Muscle of back (tissue), 13 donors: ENCODE measurements around the gene C3AR1. TPM values are rescaled to one million over a fixed set of nuclear protein-coding genes. Genes with fewer than 3 reads are reported as not detected.
"Not testable (repeated sequence)": the region's sequence is repeated elsewhere in the genome, so short reads cannot be mapped to it uniquely, and the experiment has no call there.

ENCODE experiments used
- DNase-seq, 3 donors: peaks; one replicate each; pipeline versions ENCODE4 v3.0.0 to v3.0.0-alpha.2; 2013
- long read RNA-seq, 9 donors: transcript quantifications; one replicate each; lab custom pipeline, GENCODE V29; 2026
- polyA plus RNA-seq, 10 donors: library from polyadenylated mRNA; unstranded; fragments of 120-200 nt; gene quantifications; one replicate each; pipeline ENCODE4 v1.2.1, GENCODE V29; 2013; ENCODE audit not compliant: insufficient read length in 10 of 10

C3AR1 gene
- 1 to 10 TPM; 3.6 to 6.6 (median 5.5) TPM for polyA plus RNA-seq
- long read RNA-seq, donor 1, partial matches to known transcripts: 0 of 2 reads
- long read RNA-seq, donor 1, other reads (novel, unspliced or antisense): 0 of 2 reads
- long read RNA-seq, donor 2, partial matches to known transcripts: 0 of 1 reads
- long read RNA-seq, donor 2, other reads (novel, unspliced or antisense): 0 of 1 reads
- long read RNA-seq, donor 3: 0 reads
- long read RNA-seq, donor 4: 0 reads
- long read RNA-seq, donor 5, transcript C3AR1-201 (2 exons, 2,088 nt): major isoform, 7 of 7 reads
- long read RNA-seq, donor 5, partial matches to known transcripts: 0 of 7 reads
- long read RNA-seq, donor 5, other reads (novel, unspliced or antisense): 0 of 7 reads
- long read RNA-seq, donor 6, partial matches to known transcripts: 0 of 2 reads
- long read RNA-seq, donor 6, other reads (novel, unspliced or antisense): 0 of 2 reads
- long read RNA-seq, donor 7, partial matches to known transcripts: 0 of 2 reads
- long read RNA-seq, donor 7, other reads (novel, unspliced or antisense): 0 of 2 reads
- long read RNA-seq, donor 8, partial matches to known transcripts: 0 of 2 reads
- long read RNA-seq, donor 8, other reads (novel, unspliced or antisense): 0 of 2 reads
- long read RNA-seq, donor 9: 0 reads

DNA sequence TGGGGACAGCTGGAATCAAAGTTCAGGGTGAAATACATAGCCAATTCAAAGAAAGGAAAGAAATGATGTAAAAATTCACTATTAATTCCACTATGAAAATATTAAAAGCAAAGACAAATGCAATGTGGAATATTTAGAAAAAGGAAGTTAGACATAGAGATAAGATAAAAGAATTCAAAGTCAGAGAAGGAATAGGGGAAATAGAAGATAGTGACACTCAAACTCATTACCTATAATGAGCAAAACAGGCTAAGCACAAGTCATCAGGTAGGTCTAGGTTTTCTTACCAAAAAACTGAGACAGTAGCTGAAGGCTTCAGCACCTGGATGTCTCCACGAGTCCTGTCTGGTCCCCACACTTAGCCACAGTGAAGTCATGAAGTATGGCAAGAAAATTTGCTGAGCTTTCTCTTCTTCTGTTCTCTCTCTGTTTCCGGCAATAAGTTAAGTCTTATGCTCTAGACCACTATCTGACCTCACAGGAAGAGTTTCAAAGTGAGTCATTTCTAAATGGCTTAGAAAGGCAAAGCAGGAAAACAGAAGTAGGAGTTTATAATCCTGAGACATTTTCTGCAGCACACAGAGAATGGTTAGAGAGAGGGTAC, at the start of gene C3AR1:
Gene C3AR1 (minus strand): TSS at position 369 of the 604 bp plus-strand sequence. CDS start 6,174 bp downstream, outside the sequence.
- peak in 2 of 3 donors; percentile 32 to 41 for DNase-seq

DNA sequence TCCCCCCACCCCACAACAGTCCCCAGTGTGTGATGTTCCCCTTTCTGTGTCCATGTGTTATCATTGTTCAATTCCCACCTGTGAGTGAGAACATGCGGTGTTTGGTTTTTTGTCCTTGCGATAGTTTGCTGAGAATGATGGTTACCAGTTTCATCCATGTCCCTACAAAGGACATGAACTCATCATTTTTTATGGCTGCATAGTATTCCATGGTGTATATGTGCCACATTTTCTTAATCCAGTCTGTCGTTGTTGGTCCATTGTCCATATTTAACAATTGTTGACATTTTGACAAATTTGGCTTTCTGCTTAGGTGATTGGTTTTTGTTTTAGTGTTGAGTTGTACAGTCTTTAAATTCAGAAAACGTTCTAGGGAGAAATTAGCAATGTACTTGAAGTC, 47.0 kb upstream of the C3AR1 start:
- DNase-seq: not testable (repeated sequence)

DNA sequence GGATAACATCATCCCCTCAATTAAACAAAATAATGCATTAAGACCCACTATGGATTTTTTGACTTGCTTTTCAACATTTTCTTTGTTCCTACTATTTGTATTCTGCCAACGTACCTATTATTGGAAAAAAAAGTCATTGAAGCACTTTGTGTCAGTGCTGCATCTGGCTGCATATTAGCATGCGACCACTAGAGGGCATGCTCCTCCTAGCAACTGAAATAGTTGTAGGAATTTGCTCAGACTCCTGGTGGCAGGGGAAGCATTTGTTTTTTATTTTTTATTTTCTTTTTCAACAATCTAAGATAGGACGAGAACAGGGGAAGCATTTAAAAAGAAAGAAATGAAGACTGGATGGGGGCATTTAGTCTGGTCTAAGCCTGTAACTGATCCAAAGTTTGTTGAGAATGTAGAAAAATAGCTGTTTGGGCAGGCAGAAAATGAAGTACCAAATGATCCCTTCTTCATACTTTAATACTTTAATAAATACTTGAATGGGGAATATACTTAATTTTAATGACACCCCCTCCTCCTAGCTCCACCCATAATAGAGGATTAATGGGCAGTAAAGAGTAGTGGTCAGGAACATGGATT, 42.7 kb upstream of the C3AR1 start:
- peak; percentile 61 to 85 (median 82) for DNase-seq

DNA sequence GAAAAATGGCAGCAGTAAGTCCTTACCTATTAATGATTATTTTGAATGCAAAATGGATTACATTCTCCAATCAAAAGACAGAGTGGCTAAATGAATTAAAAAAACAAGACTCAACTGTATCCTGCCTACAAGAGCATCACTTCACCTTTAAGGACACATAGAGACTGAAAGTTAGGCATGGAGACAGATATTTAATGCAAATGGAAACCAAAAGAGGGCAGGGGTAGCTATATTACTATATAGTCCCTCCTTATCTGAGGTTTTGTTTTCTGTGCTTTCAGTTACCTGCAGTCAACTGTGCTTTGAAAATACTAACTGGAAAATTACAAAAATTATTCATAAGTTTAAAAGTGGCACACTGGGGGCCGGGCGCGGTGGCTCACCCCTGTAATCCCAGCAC, 33.1 kb upstream of the C3AR1 start:
- no peak for DNase-seq

DNA sequence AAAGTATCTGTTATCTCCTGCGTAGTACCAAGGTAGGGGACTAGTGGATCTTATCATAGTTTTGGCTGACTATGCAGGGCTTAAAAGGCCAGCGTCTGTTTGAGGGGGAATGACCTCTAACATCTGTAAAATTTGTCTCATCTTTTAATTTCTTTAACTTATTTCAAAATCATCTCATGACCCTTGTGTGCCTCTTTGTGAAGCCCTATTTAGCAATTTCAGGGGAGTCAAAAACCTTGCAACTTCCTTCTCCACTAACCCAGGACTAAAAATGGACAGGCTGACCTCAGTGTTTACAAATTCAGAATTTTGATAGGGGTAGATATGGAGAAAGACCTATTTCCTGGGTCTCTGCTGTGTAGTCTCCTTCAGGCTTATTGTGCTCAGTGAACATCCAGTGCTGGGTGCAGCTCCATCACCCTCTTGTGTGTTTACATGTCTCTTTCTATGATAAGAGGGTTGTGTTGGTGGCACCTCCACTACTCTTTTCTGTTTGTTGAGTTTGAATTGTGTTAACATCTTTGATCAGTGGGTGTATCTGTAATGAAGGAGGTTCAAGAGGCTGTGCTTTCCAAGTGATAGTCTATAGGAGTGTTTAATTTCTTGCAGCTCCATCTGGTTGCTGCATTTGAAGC, 30.2 kb upstream of the C3AR1 start:
- no peak for DNase-seq

DNA sequence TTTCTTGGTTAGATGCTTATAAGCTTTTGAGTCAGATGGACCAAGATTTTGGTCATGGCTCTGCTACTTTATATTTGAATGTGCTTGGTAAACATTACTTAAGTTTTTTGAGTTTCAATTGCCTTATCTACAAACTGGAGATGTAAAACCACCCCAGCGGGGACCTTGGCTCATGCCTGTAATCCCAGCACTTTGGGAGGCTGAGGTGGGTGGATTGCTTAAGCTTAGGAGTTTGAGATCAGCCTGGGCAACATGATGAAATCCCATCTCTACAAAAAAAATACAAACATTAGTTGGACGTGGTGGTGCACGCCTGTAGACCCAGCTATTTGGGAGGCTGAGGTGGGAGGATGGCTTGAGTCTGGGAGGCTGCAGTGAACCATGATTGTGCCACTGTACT, 27.1 kb upstream of the C3AR1 start:
- DNase-seq: no peak

DNA sequence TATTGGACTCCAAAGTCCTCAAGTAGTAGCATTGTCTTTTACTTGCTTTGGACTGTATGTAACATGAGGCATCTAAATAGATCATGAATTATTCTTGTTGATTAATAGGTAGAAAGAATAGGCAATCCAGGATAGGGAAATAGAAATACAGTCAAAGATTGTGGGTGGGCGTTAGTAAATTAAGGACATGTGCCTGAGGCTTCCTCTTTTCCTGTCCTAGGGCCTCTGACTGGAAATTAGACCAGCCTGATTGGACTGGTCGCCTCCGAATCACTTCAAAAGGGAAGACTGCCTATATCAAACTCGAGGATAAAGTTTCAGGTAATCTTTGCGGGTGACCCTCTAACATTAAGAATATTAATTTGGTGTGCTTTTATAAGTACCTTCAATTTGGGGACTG, 23.6 kb upstream of the C3AR1 start:
- DNase-seq: no peak

DNA sequence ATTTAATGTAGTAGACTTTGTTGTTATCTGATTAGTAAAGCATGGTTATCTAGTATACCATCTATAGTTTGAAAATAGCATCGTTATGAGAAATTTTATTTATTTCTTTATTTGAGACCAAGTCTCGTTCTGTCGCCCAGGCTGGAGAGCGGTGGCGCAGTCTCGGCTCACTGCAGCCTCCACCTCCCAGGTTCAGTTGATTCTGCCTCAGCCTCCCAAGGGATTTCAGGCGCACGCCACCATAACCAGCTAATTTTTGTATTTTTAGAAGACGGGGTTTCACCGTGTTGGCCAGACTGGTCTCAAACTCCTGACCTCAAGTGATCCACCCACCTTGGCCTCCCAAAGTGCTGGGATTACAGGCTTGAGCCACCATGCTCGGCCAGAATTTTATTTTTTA, 23.1 kb upstream of the C3AR1 start:
- not testable (repeated sequence) for DNase-seq

DNA sequence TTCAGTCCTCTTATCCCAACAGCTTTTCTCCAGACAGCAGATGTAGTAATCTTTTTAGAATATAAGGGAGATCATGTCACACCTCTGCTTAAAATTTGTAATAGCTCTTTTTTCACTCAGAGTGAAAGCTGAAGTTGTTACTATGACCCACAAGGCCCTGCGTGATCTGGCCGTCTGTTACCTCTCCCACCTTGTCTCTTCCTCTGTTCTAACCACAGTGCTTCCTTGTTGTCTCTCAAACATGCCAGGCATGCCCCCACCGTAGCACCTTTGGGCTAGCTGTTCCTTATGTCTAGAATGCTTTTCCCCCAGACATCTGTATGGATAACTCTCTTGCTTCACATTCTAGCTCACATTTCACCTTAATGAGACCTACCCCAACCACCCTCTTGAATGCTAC, 22.4 kb upstream of the C3AR1 start:
- no peak for DNase-seq

DNA sequence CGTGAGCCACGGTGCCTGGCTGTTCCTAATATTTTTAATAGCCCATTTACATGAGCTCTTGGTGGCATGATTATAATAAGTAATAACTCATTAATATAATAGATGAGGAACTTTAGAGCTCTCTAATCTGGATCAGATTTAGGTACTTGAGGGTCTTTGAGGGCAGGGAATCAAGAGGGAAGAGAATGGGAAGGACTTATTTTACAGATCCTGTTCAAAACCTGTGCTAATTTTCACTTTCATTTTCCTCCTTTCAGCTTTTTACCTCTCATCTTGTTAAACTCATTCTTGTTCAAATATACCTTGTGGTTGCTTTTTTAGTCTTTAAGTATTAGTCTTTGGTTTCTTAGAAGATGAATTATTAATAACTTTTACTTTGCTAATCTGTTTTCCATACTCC, 21.5 kb upstream of the C3AR1 start:
- no peak for DNase-seq

DNA sequence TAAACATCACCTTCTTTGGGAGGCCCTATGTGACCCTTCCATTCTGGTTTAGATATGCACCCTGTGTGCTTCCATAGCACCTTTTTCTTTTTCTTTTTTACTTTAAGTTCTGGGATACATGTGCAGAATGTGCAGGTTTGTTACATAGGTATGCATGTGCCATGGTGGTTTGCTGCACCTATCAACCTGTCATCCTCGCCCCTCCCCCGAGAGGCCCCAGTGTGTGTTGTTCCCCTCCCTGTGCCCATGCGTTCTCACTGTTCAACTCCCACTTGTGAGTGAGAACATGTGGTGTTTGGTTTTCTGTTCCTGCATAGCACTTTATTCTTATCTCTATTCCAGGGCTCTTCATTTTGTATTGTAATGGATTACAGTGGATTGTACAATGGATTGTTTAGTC, 18.2 kb upstream of the C3AR1 start:
- not testable (repeated sequence) for DNase-seq

DNA sequence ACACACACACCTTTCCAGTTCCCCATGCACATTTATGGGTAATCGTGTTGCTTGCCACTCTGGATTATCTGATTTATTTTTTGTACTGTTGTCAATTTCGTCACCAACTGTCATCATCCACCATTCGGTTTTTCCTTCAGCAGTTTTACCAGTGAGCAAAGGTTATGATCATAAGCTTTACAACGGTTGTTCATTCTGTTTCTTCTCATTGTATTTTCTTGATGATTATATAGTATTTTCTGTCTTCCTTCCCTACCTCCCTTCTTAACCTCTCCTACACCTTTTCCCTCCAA, 16.6 kb upstream of the C3AR1 start:
- DNase-seq: no peak

DNA sequence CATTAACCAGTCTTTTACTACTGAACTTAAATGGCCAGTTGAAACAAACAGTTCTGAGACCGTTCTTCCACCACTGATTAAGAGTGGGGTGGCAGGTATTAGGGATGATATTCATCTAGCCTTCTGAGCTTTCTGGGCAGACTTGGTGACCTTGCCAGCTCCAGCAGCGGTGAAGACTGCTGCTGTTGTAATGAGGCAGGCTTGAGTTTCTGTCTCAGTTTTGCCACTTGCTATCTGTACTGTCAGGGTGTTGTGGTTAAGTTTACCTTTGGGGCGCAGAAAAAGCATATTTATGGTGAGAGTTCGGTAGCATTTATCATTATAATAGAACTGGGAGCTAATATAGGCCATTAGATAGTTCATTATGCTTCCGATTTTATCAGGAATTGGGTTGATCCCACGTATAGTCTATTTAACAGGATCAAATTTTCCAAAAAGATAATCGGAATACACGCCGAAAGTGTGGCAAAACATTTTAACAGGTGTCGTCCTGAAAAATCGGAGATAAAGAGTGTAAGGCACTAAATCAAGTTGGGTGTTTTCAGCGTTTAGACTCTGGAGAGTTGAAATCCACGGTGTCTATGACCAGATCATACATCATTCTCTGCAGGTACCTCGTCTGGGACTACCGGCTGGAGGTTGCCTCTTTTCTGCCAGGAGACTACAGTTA, 15.2 kb upstream of the C3AR1 start:
- peak in 2 of 3 donors; percentile 3 to 52 for DNase-seq

DNA sequence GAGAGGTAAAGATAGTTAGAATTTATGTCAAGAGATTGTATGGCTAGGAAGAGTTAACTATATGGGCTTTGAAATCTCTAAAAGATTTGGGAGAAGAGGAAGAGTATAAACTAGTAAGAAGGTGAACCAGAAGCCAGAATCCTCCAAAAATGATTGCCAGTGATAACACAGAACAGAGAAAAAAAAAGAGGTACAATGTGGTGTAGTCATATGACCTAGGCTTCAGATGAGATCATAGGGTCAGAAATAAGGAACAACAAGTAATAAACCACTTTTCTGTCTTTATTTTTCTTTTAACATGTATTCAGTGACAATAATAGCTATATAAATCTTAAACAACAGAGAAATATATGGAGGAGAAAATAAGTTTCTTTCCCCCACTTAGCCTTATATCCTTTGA, 14.0 kb upstream of the C3AR1 start:
- DNase-seq: no peak

DNA sequence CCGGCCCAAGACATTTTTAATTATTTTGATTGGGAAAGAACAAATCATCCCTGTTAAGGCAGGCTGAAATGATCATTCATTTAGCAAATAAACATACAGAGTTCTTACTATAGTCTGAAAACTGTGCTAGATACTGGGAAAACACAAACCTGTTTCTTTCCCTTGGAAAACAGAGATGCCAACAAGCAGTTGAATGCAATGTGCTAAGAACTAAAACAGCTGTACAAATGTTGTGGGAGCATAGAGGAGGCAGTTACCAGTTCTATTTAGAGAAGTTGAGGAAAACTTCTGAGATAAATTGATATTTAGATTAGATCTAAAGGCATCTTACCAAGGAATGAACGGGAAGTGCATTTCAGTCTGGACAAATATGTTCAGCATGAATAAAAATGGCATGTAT, 12.8 kb upstream of the C3AR1 start:
- DNase-seq: no peak

DNA sequence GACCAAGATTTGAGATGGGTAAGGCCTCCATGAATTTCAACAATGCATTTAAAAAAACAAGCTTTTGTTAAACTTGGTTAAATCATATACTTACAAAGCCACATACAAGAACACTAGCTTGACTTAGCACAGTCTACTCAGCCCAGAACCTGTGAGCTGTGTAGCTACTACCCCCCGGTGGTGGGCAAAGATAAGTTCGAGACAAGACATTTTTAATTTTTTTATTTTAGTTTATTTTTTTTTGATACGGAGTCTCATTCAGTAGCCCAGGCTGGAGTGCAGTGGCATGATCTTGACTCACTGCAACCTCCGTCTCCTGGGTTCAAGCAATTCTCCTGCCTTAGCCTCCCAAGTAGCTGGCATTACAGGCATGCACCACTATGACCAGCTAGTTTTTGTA, 12.2 kb upstream of the C3AR1 start:
- peak in 2 of 3 donors; percentile 31 to 45 for DNase-seq

DNA sequence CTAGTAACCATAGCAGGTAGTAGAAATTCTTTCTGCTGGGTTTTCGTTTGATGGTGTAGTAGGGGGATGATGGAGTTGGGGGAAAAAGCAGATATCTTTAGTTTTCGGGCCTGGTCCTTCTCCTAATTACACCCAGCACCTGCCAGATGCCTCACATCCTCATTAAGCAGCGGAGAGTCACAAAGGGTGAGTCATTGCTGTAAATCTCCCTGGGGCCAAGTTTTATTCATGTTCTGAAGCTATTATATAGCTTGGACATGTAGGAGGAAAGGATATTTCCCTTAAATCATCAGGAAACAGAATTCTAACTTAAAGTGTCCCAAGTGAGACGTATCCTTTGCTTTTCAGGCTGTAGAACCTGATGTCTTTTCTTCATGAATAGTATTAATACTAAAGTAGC, 11.0 kb upstream of the C3AR1 start:
- no peak for DNase-seq

DNA sequence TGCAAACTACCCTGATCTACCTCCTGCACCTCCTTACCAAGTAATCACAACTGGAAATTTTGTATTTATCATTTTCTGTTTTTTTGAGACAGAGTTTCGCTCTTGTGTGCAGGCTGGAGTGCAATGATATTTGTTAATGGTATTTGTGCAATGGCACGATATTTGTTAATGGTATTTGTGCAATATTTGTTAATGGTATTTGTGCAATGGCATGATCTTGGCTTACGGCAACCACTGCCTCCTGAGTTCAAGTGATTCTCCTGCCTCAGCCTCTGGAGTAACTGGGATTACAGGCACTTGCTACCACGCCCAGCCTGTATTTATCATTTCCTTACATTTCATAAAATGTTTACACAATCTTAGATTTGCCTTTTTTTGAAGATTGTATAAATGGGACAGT, 10.2 kb upstream of the C3AR1 start:
- DNase-seq: no peak

DNA sequence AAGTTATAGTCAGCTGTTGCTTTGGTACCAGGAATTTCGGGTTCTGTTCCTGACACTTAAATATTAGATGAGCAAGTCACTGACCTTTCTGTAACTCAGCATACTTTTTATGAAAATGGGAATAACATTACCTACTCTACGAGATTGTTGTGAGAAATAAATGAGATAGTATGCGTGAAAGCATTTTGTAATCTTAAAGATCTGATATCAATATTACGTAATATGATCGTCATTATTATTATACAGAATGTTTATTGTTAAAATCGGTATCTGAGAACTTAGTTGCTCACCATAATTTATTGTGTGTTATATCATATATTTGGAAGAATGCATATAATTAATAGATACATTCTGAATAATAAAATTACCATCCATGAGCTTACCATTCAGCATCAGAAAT, 9.8 kb upstream of the C3AR1 start:
- no peak for DNase-seq

DNA sequence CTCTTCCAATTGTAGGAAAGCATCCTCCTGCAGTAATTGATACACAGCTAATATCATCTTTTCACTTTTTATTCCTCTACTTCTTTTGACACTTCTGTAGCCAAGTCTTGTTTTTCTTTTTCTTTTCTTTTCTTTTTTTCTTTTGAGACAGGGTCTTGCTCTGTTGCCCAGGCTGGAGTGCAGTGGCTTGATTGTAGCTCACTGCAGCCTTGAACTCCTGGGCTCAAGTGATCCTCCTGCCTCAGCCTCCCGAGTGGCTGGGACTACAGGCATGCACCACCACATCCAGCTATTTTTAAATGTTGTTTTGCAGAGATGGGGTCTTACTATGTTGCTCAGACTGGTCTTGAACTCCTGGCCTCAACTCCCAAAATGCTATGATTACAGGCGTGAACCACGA, 5.7 kb upstream of the C3AR1 start:
- DNase-seq: not testable (repeated sequence)

DNA sequence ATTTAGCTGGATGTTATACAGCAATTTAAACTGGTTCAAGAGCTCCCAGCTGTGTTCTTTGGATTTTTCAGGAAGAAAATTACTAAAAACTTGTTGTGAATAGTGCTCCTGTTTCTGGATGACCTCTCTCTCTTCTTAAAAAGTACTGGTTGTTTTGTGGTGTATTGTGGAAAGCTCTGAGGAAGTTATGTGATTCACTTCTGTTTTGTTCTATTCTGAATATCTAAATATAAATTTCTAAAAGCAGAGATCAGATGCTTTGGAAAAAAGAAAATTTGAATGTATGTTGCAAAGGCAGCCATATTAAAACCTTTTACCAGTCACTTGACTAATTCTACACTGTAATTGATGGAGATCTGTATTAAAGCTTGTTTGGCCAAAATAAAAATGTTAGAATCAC, 3.4 kb upstream of the C3AR1 start:
- DNase-seq: no peak

DNA sequence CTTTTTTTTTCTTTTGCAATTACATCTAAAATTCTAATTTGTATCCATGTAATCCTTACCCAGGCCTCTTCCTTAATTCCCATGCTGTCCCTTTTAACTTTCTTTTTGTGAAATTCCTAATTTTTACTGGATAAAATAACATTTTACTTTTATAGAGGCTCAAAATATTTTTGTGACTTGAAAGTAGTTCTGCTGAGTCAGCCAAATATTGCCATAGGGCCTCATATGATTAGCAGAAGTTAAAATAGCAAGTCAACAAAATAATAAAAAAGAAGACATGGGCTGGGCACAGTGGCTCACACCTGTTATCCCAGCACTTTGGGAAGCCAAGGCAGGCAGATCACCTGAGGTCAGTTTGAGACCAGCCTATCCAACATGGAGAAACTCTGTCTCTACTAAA, 2.0 kb downstream of the C3AR1 start:
- no peak for DNase-seq
